Fibroblast of skin of right biceps (primary cell): ENCODE measurements around the gene ERGIC1.

Experiments
- DNase-seq: peaks from one replicate; pipeline ENCODE4 v3.0.0-alpha.2; 2013

The ERGIC1 gene

GRCh38 chr5:172926008-172926523, 92.0 kb downstream of the ERGIC1 start:
- DNase-seq: no peak

- DNase-seq: no peak
Observed at GRCh38 chr5:172926796-172927195, 92.7 kb downstream of the ERGIC1 start.

- DNase-seq: peak; percentile 79
Observed at GRCh38 chr5:172929371-172929838, 95.4 kb downstream of the ERGIC1 start.

GRCh38 chr5:172931001-172931536, 97.0 kb downstream of the ERGIC1 start:
- peak; percentile 94 for DNase-seq

GRCh38 chr5:172932313-172933017, 98.4 kb downstream of the ERGIC1 start:
- DNase-seq: peak; percentile 70

GRCh38 chr5:172933238-172933637, 99.2 kb downstream of the ERGIC1 start:
- no peak for DNase-seq

GRCh38 chr5:172935096-172935495, 101.0 kb downstream of the ERGIC1 start:
- DNase-seq: no peak

GRCh38 chr5:172936401-172936800, 102.3 kb downstream of the ERGIC1 start:
- no peak for DNase-seq

GRCh38 chr5:172939071-172939470, 105.0 kb downstream of the ERGIC1 start:
- peak; percentile 72 for DNase-seq

- DNase-seq: peak; percentile 55
Observed at GRCh38 chr5:172939611-172940267, 105.7 kb downstream of the ERGIC1 start.

GRCh38 chr5:172940268-172941066, 106.4 kb downstream of the ERGIC1 start:
- DNase-seq: no peak

GRCh38 chr5:172941067-172941516, 107.0 kb downstream of the ERGIC1 start:
- no peak for DNase-seq

GRCh38 chr5:172942556-172942955, 108.5 kb downstream of the ERGIC1 start:
- no peak for DNase-seq

- DNase-seq: peak; percentile 99
Observed at GRCh38 chr5:172943283-172943841, 109.3 kb downstream of the ERGIC1 start.

- DNase-seq: no peak
Observed at GRCh38 chr5:172943906-172944305, 109.9 kb downstream of the ERGIC1 start.

- DNase-seq: peak; percentile 53
Observed at GRCh38 chr5:172944741-172945140, 110.7 kb downstream of the ERGIC1 start.

GRCh38 chr5:172945151-172945550, 111.1 kb downstream of the ERGIC1 start:
- DNase-seq: no peak

- DNase-seq: no peak
Observed at GRCh38 chr5:172946146-172946545, 112.1 kb downstream of the ERGIC1 start.

GRCh38 chr5:172949426-172949825, 115.4 kb downstream of the ERGIC1 start:
- no peak for DNase-seq

- DNase-seq: no peak
Observed at GRCh38 chr5:172950176-172950965, 116.3 kb downstream of the ERGIC1 start.

GRCh38 chr5:172951371-172952033, 117.5 kb downstream of the ERGIC1 start:
- DNase-seq: no peak
